Stimulated activated CD4-positive, alpha-beta T cell treated with anti-CD3 and anti-CD28 coated beads, Interleukin-2, amount 100 ng/mL, for 4 hours (primary cell): ENCODE results near the gene STPG4.
"Not testable (repeated sequence)": the region's sequence is repeated elsewhere in the genome, so short reads cannot be mapped to it uniquely, and the experiment has no call there.

Experiments used
- DNase-seq: peaks from one replicate; pipeline ENCODE4 v3.0.0-alpha.2; 2020; ENCODE audit warnings: low read depth

The STPG4 gene

DNA sequence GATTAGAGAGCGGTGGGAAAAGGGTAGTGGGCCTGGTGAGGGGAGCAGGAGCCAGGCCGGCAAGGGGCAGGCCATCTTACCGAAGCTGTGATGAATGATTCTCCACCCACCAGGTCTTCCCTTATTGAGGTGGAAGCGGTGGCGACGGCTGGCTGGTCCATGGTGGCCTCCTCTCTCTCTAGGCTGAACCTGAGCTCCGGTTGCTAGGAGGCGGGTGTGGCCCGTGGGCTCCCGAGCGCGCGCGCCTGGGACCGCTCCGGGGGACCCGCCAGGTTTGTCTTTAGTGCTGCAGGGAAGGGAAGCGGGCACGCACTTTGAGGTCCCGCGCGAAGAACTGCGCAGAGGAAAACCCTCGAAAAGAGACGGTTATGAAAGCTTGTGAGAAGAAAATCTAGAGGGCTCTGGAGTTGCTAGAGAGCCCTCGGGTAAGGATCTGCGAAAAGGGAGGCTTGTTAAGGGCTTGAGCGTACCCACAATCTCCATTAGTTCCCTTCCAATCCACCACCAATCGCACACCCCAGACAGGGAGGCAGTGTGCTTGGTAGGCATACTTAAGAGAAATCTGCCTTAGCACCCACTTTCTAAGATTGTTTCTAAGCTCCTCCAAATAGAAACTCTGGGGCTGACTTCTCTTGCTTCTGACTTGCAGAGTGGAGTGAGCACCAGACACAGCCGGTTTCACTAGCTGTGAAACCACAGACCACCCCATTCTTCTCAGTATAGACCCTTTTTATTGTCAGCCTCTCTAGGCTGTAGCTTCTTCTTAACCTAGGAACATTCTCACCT lies at the start of gene STPG4:
STPG4 (minus strand) TSS at position 218 of the 786 bp plus-strand sequence; CDS start at position 161, 57 bp downstream.
- DNase-seq: no peak

- no peak for DNase-seq
Observed at GRCh38 chr2:47204691-47205090, 49.6 kb upstream of the STPG4 start.

GRCh38 chr2:47203995-47204394 lies 48.9 kb upstream of the STPG4 start:
- no peak for DNase-seq

- DNase-seq: no peak
Observed at GRCh38 chr2:47201224-47201623, 46.1 kb upstream of the STPG4 start.

- DNase-seq: no peak
Observed at GRCh38 chr2:47198985-47199451, 43.9 kb upstream of the STPG4 start.

DNA sequence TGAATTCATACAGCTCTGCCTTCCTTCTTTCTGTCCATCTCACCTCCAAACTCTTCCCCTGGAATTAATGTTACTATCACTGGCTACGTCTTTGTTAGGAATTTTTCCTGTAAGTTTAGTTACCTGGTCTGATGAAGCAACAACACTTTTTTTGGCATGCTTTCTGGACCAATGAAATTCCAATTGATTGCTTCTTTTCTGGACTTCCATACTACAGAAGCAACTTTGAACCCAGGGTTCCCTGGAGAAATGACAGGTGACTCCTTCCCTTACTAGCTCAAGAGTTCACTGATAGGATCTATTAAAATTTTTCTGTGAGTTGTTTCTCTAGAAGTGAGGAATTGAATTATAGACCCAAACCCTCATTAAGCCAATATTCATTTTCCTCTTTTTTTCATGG lies 41.4 kb upstream of the STPG4 start:
- DNase-seq: no peak

DNA sequence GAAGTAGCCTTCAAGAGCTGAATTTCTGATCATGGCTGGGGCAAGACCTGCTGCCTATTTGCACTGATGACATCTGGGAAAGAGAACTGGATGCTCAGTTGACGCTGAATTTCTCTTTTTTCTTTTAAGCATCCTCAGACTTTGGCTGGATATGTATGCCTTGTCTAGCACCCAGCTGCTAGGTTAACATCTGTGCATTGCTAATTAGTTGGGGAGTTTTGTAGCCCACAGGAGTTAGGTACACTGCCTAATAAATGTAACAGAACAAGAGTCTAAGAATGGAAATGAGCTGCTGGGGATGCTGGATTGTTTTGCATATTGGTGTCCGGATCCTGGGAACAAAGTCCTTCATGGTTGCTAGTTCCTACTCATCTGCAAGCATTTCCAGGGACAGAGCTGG lies 40.9 kb upstream of the STPG4 start:
- no peak for DNase-seq

GRCh38 chr2:47195148-47195547 lies 40.0 kb upstream of the STPG4 start:
- DNase-seq: no peak

- no peak for DNase-seq
Observed at GRCh38 chr2:47194410-47194809, 39.3 kb upstream of the STPG4 start.

DNA sequence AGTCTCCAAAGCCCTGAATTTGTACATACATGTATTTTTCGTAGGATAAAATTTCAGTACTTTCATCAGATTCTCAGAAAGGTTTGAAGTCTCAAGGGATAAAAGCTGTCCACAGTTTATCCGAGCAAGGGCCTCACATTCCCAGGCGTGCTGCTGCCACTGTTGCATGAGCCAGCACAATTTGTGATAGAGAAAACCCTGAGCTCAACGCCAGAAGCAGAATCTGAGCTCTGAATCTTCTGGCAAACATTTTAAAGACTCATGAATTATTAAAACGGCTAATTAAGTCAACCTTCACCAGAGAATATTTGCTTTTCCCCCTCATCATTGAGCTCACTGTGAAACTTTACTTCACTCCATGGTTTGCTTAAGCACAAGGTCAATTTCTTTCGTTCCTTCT lies 38.5 kb upstream of the STPG4 start:
- no peak for DNase-seq

- DNase-seq: no peak
Observed at GRCh38 chr2:47190188-47190881, 35.2 kb upstream of the STPG4 start.

DNA sequence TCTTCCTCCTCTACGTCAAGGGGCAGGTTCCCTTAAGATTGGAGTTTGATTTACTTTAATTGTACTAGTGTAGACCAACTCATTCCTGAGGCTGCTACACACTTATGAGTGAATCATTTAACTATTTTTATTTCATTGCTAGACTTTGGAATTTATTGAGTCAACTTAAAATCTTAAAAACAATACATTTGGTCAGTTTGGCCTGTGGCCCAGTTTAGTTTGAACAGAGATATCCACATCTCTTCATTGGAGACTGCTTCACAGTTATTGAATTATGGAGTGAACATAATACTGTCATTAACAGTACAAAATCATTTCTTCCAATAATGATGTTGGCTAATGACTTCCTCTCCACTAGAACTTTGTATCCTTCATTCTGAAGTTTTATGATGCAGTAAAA lies 34.5 kb upstream of the STPG4 start:
- DNase-seq: no peak

- no peak for DNase-seq
Observed at GRCh38 chr2:47187069-47187468, 32.0 kb upstream of the STPG4 start.

- no peak for DNase-seq
Observed at GRCh38 chr2:47186351-47186750, 31.2 kb upstream of the STPG4 start.

DNA sequence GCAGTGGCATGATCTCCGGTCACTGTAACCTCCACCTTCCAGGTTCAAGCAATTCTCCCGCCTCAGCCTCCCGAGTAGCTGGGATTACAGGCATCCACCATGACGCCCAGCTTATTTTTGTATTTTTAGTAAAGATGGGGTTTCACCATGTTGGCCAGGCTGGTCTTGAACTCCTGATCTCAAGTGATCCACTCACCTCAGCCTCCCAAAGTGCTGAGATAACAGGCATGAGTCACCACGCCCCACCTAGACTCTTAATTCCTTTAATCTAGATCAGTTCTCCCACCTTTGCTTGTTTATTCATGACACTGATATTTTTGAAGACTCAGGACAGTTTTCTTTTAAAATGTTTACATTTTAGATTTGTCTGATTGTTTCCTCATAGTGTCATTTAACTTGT lies 30.0 kb upstream of the STPG4 start:
- not testable (repeated sequence) for DNase-seq

GRCh38 chr2:47181176-47181575 lies 26.1 kb upstream of the STPG4 start:
- DNase-seq: no peak

- DNase-seq: no peak
Observed at GRCh38 chr2:47180531-47180930, 25.4 kb upstream of the STPG4 start.

DNA sequence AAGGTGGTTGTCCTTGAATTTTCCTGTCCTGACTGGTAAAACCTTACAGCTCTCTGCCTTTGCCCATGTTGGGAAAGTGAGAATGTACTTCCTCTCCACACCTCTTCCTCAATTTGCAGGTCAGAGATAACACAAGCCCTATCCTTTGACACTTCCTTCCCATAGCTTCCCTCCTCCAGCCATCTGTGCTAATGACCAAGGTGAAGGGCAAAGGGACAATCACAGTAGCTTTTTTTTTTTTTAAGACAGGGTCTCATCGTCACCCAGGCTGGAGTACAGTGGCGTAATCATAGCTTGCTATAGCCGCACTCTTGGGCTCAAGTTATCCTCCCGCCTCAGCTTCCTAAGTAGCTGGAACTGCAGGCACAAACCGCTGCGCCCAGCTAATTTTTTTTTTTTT lies 24.3 kb upstream of the STPG4 start:
- no peak for DNase-seq

DNA sequence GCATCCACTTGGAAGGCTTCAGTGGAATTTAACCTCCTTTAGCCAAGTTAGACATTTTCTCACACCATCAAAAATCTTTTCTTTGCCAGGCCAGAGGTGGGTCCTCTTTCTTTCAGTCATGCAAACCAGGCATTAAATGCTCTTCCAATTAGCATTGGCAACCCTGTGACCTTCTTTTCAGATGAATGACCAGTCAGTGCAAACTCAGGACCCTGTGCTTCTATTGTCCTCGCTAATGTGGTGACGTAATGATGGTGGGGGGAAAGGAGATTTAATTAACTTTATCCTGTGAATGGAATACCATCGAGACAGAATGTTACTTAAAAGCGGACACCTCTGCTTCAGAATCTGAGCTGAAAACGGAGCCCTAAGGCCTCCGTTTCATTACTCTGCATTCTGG lies 23.2 kb upstream of the STPG4 start:
- no peak for DNase-seq

DNA sequence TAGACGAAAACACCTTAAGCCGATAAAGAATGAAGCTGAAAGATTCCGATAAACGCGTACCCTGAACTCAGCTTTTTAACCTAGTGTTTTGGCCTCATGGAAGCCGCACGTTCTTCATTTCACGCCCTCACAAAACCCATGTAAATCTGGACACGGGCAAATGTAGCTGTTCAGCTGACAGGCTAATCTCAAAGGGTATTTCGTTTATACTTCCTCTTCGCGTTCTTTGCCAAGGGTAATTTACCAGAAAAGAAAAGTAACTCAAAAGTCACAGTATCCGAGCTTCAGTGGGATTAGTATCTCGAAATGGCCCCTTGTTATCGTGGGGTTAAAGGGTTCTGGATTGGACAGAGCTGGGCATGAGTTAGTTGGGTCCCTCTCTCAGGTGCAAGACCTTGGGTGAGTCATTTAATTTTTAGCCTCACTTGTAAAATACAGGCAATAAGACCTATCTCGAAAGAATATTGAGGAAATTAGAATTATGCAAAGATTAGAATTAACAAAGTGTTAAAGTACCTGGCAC lies 22.0 kb upstream of the STPG4 start:
- DNase-seq: no peak

GRCh38 chr2:47174733-47175361 lies 19.7 kb upstream of the STPG4 start:
- DNase-seq: no peak

- no peak for DNase-seq
Observed at GRCh38 chr2:47173986-47174732, 19.1 kb upstream of the STPG4 start.
